HepG2 (cell line): Measurements from ENCODE around the gene CCDC117.

Source experiments
- KLF15 ChIP-seq: sonication (generic); formaldehyde crosslinking; IDR thresholded peaks from 2 replicates; pipeline ENCODE4 v1.8.1; 2023; ENCODE audit warnings: borderline replicate concordance, mild to moderate bottlenecking, inconsistent platforms, missing genetic modification reagents, mixed read lengths
- NR0B2 ChIP-seq: sonication (generic); formaldehyde crosslinking; IDR thresholded peaks from 2 replicates; pipeline ENCODE4 v1.4.0; 2020; ENCODE audit warnings: mild to moderate bottlenecking, missing genetic modification reagents
- POLR2AphosphoS5 ChIP-seq: IDR thresholded peaks from 2 replicates; pipeline ENCODE4 v1.6.1; 2012; ENCODE audit warnings: low read depth, low read length
- SMC3 ChIP-seq: IDR thresholded peaks from 2 replicates; pipeline ENCODE4 v1.6.1; 2011; ENCODE audit warnings: low read length, improper control_type of control experiment
- THAP8 ChIP-seq: sonication (generic); formaldehyde crosslinking; IDR thresholded peaks from 2 replicates; pipeline ENCODE4 v1.5.1; 2020; ENCODE audit warnings: missing genetic modification reagents, mild to moderate bottlenecking, borderline replicate concordance
- TRIM24 ChIP-seq: sonication (generic); formaldehyde crosslinking; IDR thresholded peaks from 2 replicates; pipeline ENCODE4 v1.8.0; 2022; ENCODE audit warnings: mild to moderate bottlenecking, missing genetic modification reagents
- ZFP62 ChIP-seq: sonication (generic); formaldehyde crosslinking; IDR thresholded peaks from 2 replicates; pipeline ENCODE4 v1.4.0; 2020; ENCODE audit warnings: missing genetic modification reagents
- ZNF253 ChIP-seq: sonication (generic); formaldehyde crosslinking; IDR thresholded peaks from 2 replicates; pipeline ENCODE4 v1.8.0; 2022; ENCODE audit warnings: mild to moderate bottlenecking, missing genetic modification reagents, borderline replicate concordance
- TF ChIP-seq, protein P1 (sequence below): sonication (generic); formaldehyde crosslinking; IDR thresholded peaks from 2 replicates; pipeline ENCODE4 v1.8.0; 2022; ENCODE audit warnings: mild to moderate bottlenecking, missing genetic modification reagents
- TF ChIP-seq, protein P2 (sequence below): sonication (generic); formaldehyde crosslinking; IDR thresholded peaks from 2 replicates; pipeline ENCODE4 v1.8.0; 2022; ENCODE audit warnings: missing genetic modification reagents, mild to moderate bottlenecking, moderate library complexity, borderline replicate concordance

DNA sequence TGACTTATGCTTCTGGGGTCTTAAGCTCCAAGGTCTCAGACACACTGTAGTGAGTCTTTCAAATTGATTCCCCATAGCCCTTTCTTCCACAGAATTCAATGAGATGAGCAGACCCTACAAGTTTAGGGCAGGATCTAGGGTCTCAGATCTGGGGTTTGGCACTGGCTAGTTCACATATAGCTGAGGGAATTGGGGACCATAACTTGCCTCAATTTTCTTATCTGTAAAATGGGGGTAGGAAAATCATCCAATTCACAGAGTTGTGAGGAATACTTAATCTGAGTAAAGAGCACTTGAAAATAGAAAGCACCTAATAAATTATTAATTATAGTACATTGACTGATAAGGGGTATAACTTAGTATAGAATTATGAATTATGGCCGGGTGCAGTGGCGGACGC, 5.9 kb upstream of the CCDC117 start:
- TF ChIP-seq POLR2AphosphoS5 (no peak), KLF15 (CRISPR knock-in tag) (no peak), SMC3 (no peak), ZFP62 (CRISPR knock-in tag) (no peak), NR0B2 (CRISPR knock-in tag) (no peak), TRIM24 (CRISPR knock-in tag) (no peak), THAP8 (CRISPR knock-in tag) (no peak), ZNF253 (CRISPR knock-in tag) (no peak)
- TF ChIP-seq, protein P1, sequence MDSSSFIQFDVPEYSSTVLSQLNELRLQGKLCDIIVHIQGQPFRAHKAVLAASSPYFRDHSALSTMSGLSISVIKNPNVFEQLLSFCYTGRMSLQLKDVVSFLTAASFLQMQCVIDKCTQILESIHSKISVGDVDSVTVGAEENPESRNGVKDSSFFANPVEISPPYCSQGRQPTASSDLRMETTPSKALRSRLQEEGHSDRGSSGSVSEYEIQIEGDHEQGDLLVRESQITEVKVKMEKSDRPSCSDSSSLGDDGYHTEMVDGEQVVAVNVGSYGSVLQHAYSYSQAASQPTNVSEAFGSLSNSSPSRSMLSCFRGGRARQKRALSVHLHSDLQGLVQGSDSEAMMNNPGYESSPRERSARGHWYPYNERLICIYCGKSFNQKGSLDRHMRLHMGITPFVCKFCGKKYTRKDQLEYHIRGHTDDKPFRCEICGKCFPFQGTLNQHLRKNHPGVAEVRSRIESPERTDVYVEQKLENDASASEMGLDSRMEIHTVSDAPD (CRISPR knock-in tag), result no peak
- TF ChIP-seq, protein P2, sequence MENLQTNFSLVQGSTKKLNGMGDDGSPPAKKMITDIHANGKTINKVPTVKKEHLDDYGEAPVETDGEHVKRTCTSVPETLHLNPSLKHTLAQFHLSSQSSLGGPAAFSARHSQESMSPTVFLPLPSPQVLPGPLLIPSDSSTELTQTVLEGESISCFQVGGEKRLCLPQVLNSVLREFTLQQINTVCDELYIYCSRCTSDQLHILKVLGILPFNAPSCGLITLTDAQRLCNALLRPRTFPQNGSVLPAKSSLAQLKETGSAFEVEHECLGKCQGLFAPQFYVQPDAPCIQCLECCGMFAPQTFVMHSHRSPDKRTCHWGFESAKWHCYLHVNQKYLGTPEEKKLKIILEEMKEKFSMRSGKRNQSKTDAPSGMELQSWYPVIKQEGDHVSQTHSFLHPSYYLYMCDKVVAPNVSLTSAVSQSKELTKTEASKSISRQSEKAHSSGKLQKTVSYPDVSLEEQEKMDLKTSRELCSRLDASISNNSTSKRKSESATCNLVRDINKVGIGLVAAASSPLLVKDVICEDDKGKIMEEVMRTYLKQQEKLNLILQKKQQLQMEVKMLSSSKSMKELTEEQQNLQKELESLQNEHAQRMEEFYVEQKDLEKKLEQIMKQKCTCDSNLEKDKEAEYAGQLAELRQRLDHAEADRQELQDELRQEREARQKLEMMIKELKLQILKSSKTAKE (CRISPR knock-in tag), result no peak
